Activated CD4-positive, alpha-beta T cell treated with anti-CD3 and anti-CD28 coated beads, Interleukin-2, amount 50 U/mL, for 1 hour (primary cell): ENCODE data around the gene ZNF566.

Experiments used
- DNase-seq: peaks from one replicate; pipeline ENCODE4 v3.0.0-alpha.2; 2020

The ZNF566 gene

DNA sequence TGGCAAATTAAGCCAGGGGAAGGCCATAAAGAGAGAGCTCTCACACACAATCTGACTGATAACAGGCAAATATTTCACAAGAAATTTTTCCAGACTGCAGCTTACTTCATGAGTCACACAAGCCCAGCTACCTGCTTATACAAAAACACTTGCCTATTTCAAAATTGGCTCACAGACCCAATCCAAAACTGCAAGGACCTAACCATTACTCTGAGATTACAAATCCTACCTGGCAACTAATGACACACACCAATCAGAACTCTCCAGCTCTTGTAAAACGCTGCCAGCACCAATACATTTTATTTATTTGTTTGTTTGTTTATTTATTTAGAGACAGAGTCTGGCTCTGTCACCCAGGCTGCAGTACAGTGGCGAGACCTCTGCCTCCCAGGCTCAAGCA lies 52.8 kb downstream of the ZNF566 start:
- DNase-seq, result no peak

DNA sequence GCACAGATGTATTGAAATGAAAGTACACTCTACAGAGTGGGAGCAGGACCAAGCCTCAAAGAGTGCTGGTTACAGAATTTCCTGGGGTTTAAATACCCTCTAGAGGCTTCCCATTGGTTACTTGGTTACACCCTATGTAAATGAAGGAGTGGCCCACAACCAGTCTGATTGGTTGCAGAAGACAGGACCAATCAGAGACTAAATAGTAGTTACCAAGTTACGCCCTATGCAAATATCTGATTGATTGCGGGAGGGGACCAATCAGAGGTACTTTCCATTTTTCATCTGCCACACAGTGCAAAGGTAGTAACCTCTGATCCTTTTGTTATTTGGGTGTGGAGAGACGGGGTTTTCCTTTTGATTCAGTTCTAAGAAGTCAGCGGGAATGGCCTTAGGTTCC lies 65.4 kb downstream of the ZNF566 start:
- no peak for DNase-seq

DNA sequence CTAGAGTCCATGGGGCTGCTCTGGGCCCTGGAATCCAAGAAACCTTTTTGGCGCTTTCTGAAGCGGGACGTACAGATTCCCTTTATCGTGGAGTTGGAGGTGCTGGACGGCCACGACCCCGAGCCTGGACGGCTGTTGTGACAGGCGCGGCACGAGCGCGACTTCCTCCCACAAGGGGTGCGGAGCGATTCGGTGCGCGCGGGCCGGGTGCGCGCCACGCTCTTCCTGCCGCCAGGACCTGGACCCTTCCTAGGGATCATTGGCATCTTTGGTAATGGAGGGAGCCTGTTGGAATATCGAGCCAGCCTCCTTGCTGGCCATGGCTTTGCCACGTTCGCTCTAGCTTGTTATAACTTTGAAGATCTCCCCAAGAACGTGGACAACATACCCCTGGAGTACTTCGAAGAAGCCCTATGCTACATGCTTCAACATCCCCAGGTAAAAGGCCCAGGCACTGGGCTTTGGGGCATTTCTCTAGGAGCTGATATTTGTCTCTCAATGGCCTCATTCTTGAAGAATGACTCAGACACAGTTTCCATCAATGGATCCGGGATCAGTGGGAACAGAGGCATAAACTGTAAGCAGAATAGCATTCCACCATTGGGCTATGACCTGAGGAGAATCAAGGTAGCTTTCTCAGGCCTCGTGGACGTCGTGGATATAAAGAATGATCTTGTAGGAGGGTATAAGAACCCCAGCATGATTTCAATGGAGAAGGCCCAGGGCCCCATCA lies 67.4 kb downstream of the ZNF566 start:
- DNase-seq, result no peak

DNA sequence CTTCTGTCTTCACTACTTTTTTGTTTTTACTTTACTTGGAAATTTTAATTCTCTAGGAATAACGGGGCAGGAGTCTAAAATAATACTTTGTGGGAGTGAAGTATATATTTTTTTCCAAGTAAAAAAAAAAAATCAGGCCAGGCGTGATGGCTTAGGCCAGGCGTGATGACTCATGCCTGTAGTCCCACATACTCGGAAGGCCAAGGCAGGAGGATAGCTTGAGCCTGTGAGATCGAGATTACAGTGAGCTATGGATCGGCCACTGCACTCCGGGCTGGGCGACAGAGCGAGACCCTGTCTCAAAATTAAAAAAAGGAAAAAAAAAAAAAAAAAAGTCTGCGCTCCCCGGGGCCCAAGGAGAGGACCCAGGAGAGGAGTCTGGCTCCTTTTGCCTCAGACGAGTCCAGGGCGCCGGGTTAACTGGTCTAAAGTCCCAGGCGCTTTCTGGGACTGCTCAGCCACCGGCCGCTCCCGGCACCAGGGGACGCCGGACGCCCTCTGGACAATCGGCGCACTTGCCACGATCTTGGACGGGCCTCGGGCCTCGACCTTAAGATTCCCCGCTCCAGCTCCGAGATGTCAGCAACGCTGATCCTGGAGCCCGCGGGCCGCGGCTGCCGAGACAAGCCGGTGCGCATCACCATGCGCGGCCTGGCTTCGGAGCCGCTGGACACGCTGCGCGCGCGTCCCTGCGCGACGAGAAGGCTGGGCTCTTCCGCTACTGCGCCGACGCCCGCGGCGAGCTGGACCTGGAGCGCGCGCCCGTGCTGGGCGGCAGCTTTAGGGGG lies 68.2 kb downstream of the ZNF566 start:
- DNase-seq, result no peak

DNA sequence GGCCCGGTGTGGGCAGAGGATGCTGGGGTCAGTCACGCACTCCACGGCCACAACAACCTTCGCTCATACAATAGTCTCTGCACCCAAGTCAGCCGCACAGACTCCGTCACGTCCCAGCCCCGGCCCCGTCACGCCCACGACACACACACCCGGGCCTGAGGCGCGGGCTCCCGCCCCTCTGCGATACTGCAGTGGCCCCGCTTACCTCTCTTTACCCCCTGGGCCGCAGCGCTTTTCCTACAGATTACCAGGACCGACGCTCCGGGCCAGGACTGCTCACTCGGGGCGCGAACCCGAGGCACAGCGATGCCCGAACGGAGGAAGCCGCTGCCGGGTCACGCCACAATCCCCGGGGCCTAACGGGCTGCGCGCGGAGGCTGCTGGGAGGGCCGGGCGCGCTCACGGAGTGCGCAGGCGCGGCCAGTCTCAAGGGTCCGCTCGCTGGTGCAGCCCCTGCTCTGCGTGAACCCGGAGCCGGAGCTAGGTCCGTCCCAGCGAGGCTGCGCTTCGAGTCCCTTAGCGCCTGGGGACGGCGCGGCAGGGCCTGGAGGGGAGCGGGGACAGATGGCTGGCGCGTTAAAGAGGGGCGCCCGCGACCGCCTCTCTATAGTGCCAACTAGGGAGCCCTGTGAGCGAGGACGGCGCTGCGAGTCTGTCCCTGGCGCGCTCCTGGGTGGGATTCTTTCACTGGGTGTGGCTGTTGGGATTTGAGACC lies 70.9 kb downstream of the ZNF566 start, which contains the start of gene ZFP82:
ZFP82 (minus strand) TSS at position 358 of the 715 bp plus-strand sequence. CDS start 8,855 bp downstream, outside the sequence.
- peak; percentile 67 for DNase-seq

- DNase-seq, result no peak
Measured at GRCh38 chr19:36417752-36418286, 71.5 kb downstream of the ZNF566 start.

- no peak for DNase-seq
Measured at GRCh38 chr19:36409841-36410240, 79.5 kb downstream of the ZNF566 start.

DNA sequence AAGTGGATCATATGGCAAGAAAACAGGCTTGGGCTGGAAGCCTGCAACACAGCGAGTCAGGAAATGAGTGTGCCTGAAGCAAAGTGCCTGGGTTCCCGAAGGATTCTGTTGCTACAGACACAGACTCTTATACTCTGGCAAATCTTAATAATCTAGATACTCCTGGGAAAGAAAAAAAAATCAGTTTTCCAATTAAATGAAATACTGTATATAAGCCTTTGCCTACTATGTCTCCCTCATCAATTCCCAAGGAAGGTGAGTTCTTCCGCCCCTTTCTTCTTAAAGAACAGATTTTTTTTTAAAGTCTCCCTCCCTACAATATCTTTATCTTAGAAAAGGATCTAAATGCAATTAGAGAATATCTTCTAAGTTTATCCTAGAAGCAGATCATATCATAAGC lies 81.3 kb downstream of the ZNF566 start:
- no peak for DNase-seq

- no peak for DNase-seq
Measured at GRCh38 chr19:36404498-36404897, 84.9 kb downstream of the ZNF566 start.

DNA sequence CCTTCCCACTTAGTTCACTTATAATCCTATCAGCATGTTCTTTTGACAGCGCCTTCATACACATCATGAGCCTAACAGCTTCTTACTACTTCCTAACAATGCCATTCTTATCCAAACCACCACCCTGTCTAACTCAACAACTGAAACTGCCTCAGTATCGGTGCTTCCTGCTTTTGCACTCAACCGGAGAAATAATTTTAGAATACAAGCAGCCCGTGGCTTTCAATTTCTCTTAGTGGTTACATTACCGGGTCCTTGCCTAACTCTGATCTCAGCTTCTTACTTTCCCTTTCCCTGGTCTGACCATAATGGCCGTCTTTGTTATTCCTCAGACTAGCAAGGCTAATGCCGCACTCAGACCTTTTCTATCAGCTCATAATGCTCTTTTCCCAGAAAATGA lies 87.9 kb downstream of the ZNF566 start:
- no peak for DNase-seq

DNA sequence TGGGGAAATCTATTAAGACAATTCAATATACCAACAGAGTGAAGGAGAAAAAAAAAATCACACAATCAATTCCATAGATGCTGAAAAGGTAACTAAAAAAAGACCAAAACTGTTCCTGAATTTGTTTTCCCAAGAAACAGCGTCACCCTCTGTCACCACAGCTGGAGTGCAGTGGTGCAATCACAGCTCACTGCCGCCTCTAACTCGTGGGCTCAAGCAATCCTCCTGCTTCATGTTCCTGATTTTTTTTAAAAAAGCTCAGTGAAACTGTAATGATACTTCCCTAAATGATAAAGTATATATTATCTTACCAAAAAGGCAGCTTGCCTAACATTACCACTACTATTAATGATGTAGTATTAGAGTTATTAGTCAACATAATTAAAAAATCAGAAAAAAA lies 90.8 kb downstream of the ZNF566 start:
- DNase-seq, result no peak
